WTC11 (cell line): ENCODE data around the gene TOR4A.

Source experiments
- CREB1 ChIP-seq: sonication (generic); formaldehyde crosslinking; IDR thresholded peaks from 2 replicates; pipeline ENCODE4 v1.8.0; 2023; ENCODE audit warnings: mild to moderate bottlenecking, missing genetic modification reagents
- JUN ChIP-seq: sonication (generic); formaldehyde crosslinking; IDR thresholded peaks from 2 replicates; pipeline ENCODE4 v1.8.0; 2023; ENCODE audit warnings: mild to moderate bottlenecking, missing genetic modification reagents
- MXD4 ChIP-seq: fragments of 250-450 bp; sonication (Bioruptor Pico); IDR thresholded peaks from 2 replicates; pipeline ENCODE4 v1.8.0; 2021; ENCODE audit warnings: mild to moderate bottlenecking, moderate library complexity, borderline replicate concordance
- NR1H2 ChIP-seq: sonication (generic); formaldehyde crosslinking; IDR thresholded peaks from 2 replicates; pipeline ENCODE4 v1.9.0; 2021; ENCODE audit warnings: mild to moderate bottlenecking, moderate library complexity, missing genetic modification reagents
- SP1 ChIP-seq: sonication (generic); formaldehyde crosslinking; conservative IDR thresholded peaks from 2 replicates; pipeline ENCODE4 v1.8.1; 2022; ENCODE audit warnings: missing genetic modification reagents
- ZNF423 ChIP-seq: fragments of 250-450 bp; sonication (Bioruptor Pico); IDR thresholded peaks from 2 replicates; pipeline ENCODE4 v2.1.2; 2022; ENCODE audit warnings: mild to moderate bottlenecking, moderate library complexity
- TF ChIP-seq, protein P1 (sequence below): fragments of 200-600 bp; IDR thresholded peaks from 2 replicates; pipeline ENCODE4 v1.8.0; 2022; ENCODE audit warnings: antibody characterized with exemption
- TF ChIP-seq, protein P2 (sequence below): sonication (generic); formaldehyde crosslinking; IDR thresholded peaks from 2 replicates; pipeline ENCODE4 v1.8.1; 2022; ENCODE audit warnings: low read depth, mild to moderate bottlenecking, moderate library complexity, missing genetic modification reagents, borderline replicate concordance

DNA sequence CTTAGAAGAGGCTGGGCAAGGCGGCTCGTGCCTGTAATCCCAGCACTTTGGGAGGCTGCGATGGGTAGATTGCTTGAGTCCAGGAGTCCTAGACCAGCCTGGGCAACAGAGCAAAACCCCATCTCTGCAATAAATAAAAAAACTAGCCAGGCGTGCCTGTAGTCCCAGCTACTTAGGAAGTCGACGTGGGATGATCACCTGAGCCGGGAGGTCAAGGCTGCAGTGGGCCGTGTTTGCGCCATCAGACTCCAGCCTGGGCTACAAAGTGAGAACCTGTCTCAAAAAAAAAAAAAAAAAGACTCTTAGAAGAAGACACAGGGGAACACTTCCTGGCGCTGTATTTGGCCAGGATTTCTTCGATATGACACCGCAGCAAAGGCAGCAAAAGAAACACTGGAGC lies 48.3 kb downstream of the TOR4A start:
- TF ChIP-seq, protein P1, sequence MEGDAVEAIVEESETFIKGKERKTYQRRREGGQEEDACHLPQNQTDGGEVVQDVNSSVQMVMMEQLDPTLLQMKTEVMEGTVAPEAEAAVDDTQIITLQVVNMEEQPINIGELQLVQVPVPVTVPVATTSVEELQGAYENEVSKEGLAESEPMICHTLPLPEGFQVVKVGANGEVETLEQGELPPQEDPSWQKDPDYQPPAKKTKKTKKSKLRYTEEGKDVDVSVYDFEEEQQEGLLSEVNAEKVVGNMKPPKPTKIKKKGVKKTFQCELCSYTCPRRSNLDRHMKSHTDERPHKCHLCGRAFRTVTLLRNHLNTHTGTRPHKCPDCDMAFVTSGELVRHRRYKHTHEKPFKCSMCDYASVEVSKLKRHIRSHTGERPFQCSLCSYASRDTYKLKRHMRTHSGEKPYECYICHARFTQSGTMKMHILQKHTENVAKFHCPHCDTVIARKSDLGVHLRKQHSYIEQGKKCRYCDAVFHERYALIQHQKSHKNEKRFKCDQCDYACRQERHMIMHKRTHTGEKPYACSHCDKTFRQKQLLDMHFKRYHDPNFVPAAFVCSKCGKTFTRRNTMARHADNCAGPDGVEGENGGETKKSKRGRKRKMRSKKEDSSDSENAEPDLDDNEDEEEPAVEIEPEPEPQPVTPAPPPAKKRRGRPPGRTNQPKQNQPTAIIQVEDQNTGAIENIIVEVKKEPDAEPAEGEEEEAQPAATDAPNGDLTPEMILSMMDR: no peak
- TF ChIP-seq SP1 (CRISPR knock-in tag) (no peak), ZNF423 (no peak), MXD4 (no peak), JUN (CRISPR knock-in tag) (no peak), CREB1 (CRISPR knock-in tag) (no peak), NR1H2 (CRISPR knock-in tag) (no peak)
- TF ChIP-seq, protein P2, sequence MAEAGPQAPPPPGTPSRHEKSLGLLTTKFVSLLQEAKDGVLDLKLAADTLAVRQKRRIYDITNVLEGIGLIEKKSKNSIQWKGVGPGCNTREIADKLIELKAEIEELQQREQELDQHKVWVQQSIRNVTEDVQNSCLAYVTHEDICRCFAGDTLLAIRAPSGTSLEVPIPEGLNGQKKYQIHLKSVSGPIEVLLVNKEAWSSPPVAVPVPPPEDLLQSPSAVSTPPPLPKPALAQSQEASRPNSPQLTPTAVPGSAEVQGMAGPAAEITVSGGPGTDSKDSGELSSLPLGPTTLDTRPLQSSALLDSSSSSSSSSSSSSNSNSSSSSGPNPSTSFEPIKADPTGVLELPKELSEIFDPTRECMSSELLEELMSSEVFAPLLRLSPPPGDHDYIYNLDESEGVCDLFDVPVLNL: no peak
